A204.1 (cell line): ENCODE results near the gene NPTN.
"Not testable (repeated sequence)": the region's sequence is repeated elsewhere in the genome, so short reads cannot be mapped to it uniquely, and the experiment has no call there.

ENCODE experiments used
- FAIRE-seq: peaks from 2 replicates; lab custom pipeline; 2012; peaks lifted over from hg19 to GRCh38; lab: Jason Lieb, UNC

The NPTN gene

DNA sequence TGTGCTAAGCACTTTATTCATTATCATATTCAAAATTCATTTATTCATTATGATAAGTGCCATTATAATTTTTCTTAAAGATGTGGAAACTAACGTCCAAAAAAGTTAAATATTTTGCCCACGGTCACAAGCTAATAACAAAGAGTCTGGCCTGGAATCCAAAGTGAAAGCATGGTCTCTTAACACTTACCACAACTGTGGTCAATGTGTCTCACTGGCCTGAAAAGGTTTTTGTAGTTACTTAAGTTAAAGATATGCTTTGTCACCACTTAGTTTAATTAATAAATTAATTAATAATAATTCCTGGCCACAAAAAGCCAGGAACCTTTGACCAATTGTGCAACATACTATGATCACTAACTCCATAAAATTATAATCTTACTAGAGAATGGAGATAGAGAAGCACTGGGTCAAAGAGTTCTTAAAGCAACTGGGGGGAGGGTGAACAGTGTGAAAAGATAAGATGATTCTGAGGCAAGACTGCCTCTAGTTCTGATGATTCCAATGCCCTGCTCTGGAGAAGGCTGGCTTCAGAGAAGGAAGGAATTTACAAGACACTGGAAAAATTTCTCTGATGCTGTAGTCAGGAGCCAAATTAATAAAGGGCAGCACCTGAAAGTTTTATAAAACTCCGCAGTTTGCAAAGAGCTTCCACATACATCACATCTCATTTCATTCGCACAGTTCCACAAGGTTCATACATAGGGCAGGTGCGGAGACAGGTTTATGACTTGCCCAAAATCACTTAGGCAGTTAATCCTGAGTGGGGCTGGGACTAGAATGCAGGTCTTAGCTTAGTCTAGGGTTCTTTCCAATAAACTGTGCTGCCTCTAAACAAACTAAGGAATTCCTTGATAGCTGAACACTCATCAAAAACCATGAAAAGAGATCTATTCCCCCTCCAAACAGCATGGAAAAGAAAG, 32.5 kb downstream of the NPTN start:
- no peak for FAIRE-seq

DNA sequence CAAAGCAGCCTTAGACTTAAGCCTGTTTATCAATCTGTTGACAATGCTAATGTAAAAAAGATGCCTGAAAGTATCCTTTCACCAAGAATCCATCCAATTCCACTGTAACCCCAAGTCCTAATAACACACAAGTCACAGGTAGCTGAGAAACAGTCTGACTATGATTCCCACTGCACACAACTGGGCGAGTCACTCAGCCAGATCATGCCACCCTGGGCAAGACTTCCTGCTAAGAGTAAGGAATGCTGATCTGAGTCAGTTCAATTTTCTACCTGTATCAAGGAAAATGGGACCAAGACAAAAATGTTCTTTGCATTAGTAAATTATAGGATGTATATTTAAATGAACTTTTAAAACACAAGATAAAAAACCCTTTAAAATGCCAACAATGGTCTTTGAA, 33.3 kb downstream of the NPTN start:
- FAIRE-seq, result no peak

DNA sequence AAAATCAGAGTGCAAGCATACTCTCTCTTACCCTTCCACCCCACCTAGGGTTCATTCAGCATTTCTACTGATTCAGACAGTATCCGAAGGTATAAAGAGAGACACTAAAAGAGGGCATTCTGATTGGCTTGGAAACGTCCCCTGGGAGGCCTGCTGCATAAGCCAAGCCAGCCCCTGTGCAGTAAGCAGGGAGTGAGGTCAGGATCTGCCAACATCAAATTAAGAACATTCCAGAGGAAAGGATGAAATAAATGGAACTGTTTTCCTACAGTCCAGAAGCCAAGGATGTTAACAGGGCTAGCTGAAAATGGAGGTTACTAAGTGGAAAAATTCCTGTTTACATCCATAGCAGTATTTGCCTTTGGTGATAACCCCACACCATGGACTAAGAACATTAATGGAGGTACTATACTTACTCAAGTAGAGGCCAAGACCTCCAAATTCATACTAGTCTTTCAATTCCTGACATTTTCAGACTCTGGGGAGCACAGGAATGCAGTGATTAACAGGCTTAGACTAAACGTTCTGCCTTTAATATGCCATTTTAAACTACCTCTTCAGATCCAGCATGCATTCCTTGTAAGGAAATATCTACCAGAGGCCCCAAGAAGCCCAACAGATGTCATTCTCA, 34.5 kb downstream of the NPTN start:
- no peak for FAIRE-seq

DNA sequence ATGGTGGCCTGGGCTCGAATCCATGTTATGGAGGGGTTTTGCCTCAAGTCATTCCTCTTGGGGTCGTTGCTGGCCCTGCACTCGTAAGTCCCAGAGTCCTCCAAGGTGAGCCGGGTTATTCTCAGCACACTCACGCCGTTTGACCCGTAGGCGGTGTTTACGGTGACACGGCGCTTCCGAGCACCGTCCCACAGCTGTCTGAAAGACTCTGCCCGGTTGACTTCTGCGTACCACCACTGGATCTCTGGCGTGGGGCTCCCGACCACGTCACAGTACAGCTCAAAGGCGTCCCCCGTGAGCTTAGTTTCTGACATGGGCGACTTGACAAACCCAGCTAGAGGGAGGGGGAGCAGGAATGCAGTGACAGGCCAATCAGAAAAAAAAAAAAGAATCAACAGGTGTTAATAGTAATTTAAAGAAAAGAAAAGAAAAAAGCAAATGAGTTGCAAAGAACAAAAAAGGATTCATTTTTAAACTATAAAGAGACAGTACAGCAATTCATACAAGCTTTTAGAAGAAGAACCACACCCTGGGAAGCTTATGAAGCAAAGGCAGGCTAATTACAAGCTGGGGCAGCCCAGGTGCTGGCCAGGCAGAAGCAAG, 36.1 kb downstream of the NPTN start:
- FAIRE-seq, result no peak

DNA sequence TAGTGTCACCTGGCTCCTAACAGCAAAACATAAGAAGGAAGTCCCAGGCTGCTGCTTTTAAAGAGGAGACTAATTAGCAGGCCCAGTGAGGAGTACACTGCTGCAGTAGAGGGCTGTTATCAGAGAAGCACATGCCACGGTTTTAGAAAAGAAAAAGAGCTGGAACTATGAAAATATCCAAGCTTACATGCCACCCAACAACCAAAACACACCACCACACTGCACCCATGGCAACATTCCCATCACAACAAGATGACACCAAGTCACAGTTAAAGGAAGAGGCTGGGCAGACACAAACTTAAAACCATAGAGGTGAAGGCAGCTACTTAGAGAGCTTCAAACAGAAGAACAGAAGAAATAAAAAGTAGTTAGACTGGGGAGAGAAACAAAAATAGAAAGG, 37.0 kb downstream of the NPTN start:
- FAIRE-seq, result no peak

DNA sequence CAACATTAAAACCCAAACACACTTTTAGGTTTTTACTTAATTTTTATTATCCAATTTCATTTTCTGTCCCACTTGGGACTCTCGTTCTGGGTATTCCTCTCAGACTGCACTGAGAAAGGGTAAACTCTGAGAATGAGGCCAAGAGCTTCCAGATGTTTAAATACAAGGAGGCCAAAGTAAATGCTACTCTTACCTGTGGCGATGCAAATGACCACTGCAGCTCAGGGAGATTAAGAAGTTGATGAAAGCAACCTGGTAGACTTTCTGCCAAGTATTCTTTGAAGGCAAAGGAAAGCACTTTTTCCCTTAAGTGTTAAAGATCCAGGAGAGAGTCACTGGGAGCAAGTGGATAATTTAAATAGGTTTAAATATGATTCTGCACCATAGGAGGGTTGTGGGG, 39.1 kb downstream of the NPTN start:
- no peak for FAIRE-seq

DNA sequence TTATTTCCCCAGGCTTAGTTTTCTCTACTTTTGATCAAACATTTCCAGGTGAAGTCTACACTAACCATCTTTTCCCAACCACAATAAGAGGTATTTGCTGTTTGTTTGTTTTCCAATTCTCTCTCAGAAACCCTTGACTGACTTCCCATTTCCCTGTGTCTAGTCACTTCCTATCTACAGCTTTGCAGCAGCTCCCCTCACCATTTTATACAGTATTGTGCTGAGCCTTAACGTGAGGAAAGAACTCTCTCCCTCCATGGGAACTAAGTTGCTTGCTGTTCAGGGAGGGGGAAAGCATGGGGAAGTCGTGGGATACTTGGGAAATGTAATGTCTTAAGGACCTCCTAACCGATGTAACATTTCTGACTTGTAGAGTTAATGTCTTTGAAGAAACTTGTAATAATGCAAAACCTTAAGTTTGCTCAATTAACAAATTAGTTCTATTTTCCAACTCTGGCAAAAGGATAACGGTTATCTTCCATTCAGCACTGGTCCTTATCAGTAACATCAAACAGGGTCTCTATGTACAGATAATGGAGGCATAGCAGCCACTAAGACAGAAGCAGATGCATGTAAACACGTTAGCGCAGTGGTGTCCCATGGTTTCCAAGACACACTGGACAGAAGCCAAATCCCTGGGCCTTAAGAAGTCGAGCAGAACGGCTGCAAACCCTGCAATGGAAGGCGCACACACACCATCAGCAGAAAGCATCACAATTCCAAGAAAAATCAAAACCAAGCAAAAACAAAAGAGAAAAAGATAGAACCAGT, 39.7 kb downstream of the NPTN start:
- FAIRE-seq, result no peak

DNA sequence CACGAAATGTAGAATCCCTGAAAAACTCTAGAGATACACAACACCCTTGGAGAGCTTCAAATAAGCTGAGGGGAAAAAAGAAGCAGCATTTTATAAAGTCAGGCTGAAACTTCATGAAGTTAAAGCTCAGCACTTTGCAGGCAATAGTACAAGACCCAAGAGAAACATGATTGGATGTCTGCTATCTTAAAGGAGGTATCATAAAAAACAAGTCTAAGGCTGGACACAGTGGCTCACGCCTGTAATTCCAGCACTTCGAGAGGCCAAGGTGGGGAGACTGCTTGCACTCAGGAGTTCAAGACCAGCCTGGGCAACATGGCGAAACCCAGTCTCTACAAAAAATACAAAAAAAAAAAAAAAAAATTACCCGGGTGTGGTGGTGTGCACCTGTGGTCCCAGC, 42.9 kb downstream of the NPTN start:
- FAIRE-seq, result no peak

DNA sequence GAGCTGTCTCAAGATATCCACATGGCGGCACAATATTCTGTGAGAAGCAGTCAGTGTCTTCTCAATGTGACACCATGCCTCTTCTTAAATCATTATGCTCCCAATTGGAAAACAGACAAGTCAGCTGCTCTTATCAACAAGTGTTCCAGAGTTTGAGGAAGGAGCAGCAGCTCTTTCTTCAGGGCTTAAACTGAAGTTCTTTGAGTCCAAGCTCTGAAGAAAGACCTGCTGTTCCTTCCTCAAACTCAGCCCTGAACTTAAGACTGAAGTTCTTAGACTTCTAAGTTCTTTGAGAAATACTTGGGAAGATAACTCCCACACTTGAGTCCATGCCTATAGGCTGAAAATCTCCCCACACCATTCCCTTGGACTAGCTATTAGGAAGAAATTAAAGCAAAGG, 43.4 kb downstream of the NPTN start:
- no peak for FAIRE-seq

DNA sequence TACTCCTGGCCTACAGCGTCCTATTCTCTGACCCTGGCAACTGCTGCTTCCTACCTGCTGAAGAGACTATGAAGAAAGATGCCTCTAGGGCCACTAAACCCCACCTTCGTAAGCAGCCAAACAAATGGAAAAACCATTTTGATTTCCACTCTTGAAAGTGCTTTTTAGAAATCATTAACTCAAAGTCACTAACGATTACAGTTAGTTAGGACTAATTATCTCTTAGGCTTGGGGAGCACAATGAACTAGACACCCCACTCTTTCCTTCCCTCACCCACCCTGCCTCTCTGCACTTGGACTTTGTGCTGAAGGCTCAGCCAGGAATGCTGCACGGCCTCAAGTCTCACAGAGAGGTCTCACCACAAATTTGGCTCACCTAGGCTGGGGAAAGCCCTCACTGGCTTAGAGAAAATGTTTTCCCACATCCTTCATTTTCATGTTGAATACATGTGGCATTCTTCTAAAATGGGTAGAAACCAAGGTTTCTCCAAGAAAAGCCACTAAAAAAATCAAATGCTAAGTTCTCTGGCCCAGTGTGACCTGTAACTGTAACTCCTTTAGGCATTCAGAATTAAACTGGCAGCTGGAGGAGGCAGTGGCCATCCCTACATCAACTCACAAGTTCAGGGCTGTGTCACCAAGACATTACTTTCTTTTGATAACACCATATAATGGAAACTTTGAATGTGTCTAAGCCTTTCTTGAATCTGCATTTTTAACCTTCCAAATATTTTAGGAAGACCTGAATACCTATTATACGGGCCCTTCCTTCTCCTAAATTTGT, 47.1 kb downstream of the NPTN start:
- no peak for FAIRE-seq

DNA sequence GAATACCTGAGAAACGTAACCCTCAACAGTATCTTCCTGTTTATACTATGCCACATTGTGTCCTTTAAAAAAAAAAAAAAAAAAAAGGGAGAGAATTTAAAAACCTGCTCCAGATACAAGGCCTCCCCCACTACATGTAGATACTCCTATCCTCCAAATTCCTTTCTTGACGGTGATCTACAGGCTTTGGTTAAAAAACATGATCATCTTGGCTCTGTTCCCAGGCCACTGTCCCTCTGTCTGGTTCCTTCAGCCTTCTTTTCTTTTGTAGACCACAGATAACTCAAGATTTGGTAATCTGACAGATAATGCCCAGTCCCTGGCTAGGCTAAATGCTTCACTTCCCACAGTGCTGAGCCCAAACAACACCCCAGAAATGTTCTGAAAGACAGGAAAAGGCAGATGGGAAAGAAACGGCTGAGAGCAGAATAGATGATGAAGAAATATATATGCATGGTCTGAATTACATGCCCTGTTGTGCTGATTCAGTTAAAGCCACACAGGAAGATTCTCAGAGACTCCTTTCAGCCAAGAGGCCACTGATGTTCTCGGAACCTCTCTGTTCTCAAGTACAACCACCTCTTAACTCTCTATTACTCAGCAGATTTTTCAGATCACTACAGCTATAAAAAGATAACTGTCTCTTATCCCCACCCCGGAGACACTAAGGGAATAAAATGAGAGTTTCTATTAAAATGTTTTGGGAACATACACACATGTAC, 48.3 kb downstream of the NPTN start:
- FAIRE-seq, result no peak

DNA sequence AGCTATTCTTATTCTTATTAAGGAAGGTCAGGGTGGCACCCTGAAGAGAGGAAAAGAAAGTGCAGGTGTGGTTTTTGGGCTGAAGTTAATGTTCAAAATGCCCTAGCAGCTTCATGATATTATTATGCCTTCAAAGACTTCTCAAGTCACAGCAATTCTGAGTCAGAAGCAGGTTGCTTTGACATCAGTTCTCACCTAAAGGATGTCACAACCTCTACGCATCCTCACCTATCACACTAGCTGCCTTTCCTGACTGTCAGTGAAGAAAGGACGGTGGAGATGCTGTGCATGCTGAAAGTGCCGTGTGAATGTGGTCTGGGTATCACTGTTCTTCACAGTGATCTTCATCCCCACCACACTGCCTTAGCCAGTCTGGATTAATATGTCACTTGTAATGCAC, 49.6 kb downstream of the NPTN start:
- FAIRE-seq, result no peak

DNA sequence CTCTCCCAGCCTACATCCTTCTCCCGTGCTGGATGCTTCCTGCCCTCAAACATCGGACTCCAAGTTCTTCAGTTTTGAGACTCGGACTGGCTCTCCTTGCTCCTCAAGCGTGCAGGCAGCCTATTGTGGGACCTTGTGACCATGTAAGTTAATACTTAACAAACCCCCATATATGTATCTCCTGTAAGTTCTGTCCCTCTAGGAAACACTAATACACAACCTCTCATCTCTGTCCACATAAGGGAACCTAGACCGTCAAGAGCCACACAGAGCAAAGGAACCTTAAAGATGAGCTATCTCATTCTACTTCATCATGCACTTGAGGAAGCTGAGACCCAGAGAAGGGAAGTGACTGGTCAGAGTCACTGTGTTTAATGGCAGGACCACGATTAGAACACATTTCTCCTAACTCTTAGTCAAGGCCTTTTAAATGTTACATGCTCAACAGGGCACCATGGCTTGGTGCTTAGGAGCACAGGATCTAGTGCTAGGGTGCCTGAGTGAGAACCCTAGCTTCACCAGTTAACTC, 50.3 kb downstream of the NPTN start:
- FAIRE-seq, result no peak

DNA sequence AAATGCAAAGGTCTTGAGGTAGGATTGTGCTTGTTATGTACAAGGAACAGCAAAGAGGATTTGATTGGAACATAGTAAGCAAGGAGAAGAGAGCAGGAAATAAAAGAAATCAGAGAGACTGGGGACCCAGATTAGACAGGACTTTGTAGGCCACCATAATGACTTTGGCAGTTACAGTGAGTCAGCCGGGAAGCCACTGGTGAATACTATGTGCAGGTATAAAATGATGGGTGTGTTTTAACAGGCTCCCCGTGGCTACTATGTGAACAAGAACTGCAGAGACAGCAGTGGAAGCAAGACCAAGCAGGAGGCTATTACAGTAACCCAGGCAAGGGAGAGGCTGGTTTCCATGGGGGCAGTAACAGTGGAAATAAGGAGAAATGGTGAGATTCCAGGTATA, 55.2 kb downstream of the NPTN start:
- FAIRE-seq, result no peak

DNA sequence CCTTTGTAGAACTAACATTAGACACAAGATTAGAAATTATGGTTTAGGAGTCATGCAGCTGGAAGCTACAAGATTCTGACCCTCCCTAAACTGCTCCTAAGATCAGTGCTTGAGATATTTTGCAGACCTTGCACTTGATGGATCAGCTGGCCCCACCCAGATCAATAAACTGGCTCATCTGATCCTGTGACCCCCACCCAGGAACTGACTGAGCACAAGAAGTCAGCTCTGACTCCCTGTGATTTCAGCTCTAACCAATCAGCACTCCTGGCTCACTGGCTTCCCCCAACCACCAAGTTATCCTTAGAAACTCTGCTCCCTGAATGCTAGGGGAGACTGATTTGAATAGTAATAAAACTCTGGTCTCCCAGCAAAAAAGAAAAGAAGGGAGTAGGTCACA, 55.6 kb downstream of the NPTN start:
- FAIRE-seq, result not testable (repeated sequence)

DNA sequence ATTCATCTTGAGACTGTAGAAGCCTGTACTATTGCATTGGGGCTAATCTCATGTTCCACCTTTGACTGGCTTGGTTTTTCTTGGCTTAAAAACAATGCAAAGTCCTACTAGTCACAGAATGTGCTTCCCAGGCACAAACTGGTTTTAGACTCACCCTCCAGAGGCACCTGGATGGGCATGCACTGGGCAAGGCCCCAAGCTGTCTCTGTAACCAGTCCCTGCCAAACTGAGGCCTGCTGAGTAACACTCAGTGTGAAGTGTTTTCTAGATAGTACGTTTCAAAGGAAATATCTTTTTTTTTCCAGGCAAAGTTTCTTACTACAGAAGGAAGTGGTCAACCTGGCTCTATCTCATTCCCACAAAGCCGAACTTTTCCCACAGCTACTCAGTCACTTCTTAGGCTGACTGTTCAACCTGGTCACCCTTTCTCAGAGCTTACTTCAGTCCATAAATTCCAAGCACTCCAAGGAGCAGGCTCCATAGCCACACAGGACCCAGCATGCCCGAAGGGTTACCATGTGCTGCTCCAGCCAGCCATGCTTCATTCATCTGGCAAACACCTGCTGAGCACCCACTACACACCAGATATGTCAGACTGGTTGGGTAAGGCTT, 57.4 kb downstream of the NPTN start:
- FAIRE-seq, result no peak

DNA sequence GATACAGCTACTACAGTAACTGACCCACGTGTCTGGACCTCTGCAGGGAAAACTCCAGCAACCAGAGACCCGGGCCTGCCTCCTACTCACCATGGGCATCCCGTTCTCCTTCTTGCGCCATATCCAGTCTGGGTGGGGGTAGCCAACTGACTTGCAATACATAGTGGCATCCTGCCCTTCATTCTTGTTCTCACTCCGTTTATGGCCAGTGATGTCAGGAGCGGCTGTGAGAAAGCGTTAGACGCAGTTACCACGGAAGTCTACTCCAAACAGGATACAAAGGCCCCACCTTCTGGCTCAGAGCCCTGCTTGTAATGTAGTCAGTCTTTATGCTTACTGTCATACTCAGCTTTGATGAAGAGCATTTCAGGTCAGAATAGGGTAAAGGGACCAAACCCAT, 59.6 kb downstream of the NPTN start:
- no peak for FAIRE-seq

DNA sequence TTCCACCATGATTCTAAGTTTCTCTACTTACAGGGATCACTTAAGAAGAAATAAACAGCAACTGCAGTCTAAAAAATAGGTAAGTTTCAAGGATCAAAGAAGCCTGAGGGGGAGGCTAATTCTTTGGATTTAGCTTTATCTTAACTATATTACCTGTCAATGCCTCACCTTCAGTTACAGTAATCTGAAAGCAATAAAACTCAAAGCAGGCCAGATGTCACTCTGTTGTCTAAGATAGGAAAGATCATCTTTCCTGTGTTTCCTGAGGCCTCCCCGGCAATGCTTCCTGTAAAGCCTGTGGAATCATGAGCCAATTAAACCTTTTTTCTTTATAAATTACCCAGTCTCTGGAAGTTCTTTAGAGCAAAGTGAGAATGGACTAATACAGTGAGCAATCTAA, 60.2 kb downstream of the NPTN start:
- no peak for FAIRE-seq

DNA sequence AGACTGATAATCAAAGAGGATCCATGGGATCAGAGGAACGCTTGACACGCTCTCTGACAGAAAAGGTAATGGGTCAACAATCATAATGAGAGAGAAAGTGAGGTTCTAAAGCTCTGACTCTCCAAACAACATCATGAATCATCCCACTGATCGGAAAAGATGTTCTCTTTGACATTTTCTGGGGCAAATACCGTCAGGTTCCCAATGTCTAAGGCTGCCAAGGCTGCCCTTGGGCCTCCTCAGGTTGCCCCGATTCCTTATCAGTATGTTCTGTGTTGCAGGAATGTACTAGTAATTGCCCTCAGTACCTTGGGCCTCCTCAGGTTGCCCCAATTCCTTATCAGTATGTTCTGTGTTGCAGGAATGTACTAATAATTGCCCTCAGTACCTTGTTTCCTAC, 60.9 kb downstream of the NPTN start:
- FAIRE-seq, result no peak

DNA sequence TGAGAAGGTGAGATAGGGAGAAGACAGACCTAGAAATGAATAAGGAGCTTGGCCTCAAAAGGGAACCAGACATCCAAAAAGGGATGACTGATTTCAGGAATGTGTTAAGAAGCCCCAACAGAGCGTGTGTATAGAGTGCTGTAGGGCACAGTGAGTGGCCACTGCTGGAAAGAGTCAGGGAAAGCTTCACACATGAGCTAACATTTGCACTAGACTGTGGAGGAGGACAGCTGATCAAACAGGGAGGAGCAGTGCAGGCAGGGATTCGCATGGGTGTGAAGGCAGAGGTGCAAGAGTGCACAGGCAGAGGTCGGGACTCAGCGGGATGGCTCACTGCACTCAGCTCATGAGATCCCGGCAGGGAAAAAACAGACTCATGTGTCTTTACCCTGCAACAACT, 61.8 kb downstream of the NPTN start:
- no peak for FAIRE-seq
